ENCODE data around the gene MAP4K5. TPM values are rescaled to one million over a fixed set of nuclear protein-coding genes. Genes with fewer than 3 reads are reported as not detected.
A peak's percentile ranks its signal among the peaks of the same experiment; 100 is the strongest.
"Not testable (repeated sequence)": the region's sequence is repeated elsewhere in the genome, so short reads cannot be mapped to it uniquely, and the experiment has no call there.

MAP4K5 gene
- polyA plus RNA-seq (2013, experiment 1 of 2) = 52.5 TPM
- 59.1 TPM for polyA plus RNA-seq (2013, experiment 2 of 2)

DNA sequence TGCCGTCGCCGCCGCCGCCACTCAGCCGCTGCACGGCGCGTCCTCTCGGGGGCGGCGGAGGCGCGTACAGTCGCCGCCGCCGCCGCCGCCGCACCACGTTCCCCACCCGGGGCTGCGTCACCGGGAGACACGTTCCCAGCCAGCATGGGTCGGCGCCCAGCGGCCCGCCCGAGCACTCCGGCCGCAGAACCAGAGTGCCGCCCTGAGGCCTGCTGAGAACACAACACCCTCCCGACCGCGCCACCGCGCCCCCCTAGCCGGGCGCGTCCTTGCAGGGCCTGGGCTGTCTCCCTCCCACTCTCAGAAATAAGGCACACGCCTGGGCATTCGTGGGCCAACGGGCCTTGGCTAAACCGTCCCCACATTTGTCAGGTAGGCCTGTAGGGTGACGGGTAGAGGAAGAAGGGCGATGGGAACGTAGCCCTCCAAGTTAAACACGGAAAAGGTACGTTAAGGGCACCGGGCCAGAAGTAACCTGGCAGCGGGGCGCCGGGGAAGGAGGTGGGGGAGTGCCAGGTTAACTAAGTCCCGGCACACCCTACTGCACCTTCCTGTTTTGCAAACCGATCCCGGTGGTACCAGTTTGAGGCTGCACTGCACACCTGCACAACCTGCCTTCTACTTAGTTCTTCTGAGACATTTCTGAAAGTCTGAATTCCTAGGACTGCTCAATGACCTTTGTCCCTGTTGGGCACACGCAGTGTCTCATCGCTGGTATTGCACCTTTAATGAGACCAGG, at the start of gene MAP4K5:
Gene MAP4K5, minus strand, starts transcription at position 68 of the 739 bp plus-strand sequence. CDS start 520 bp downstream, outside the sequence.
- peaks cover 7% of the 10 kb centered on the region for H3K36me3 ChIP-seq (ENCODE audit: control insufficient read depth, insufficient read depth, low read length)
- peaks cover 20% of the 10 kb centered on the region for H3K4me1 ChIP-seq (ENCODE audit: control insufficient read depth, insufficient read depth, low read length, poor library complexity, severe bottlenecking)
- 3% methylated on average over 38 to 55 of the region's 60 CpGs for WGBS, 2 experiments (ENCODE audit: insufficient coverage in 2 of 2)
- peaks cover 6% of the 10 kb centered on the region for H3K9me3 ChIP-seq (ENCODE audit: control insufficient read depth, low read length)
- peak within 1 kb of the TSS; percentile 92 for H3K27ac ChIP-seq (ENCODE audit: low read depth, low read length, severe bottlenecking)
- H3K4me3 ChIP-seq (ENCODE audit: extremely low read depth, insufficient read depth, low read length, poor library complexity, severe bottlenecking) = peak within 1 kb of the TSS; percentile 91

- no peaks in the 10 kb centered on the region for H3K9me3 ChIP-seq (ENCODE audit: control insufficient read depth, low read length)
- H3K4me3 ChIP-seq (ENCODE audit: extremely low read depth, insufficient read depth, low read length, poor library complexity, severe bottlenecking) = no peak overlapping the region
- H3K36me3 ChIP-seq (ENCODE audit: control insufficient read depth, insufficient read depth, low read length) = no peaks in the 10 kb centered on the region
- no peaks in the 10 kb centered on the region for H3K4me1 ChIP-seq (ENCODE audit: control insufficient read depth, insufficient read depth, low read length, poor library complexity, severe bottlenecking)
- H3K27ac ChIP-seq (ENCODE audit: low read depth, low read length, severe bottlenecking) = no peak overlapping the region
Measured at GRCh38 chr14:50578433-50578832, 46.1 kb upstream of the MAP4K5 start.

DNA sequence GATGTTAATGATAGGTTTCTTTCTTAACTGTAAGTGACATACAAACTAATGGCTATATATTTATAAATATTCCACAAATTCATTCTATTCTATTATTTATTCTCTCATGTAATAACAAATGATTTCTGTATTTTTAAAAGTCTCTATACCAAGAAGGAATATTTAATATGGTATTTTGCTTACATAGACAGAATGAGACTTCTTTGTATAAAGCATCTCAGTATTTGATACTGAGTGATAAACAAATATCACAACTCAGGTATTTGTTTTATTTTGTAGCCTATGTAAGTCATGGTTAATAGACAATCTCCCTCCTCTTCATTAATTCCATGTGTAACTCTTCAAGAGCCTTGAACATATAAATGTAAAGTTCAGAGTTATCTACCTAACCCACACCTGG, 45.6 kb upstream of the MAP4K5 start:
- H3K4me1 ChIP-seq (ENCODE audit: control insufficient read depth, insufficient read depth, low read length, poor library complexity, severe bottlenecking) = no peaks in the 10 kb centered on the region
- no peak overlapping the region for H3K27ac ChIP-seq (ENCODE audit: low read depth, low read length, severe bottlenecking)
- no peaks in the 10 kb centered on the region for H3K36me3 ChIP-seq (ENCODE audit: control insufficient read depth, insufficient read depth, low read length)
- no peak overlapping the region for H3K4me3 ChIP-seq (ENCODE audit: extremely low read depth, insufficient read depth, low read length, poor library complexity, severe bottlenecking)
- no peaks in the 10 kb centered on the region for H3K9me3 ChIP-seq (ENCODE audit: control insufficient read depth, low read length)

- Histone ChIP-seq H3K36me3 (ENCODE audit: control insufficient read depth, insufficient read depth, low read length) (no peaks in the 10 kb centered on the region), H3K27ac (ENCODE audit: low read depth, low read length, severe bottlenecking) (no peak overlapping the region), H3K9me3 (ENCODE audit: control insufficient read depth, low read length) (no peaks in the 10 kb centered on the region), H3K4me3 (ENCODE audit: extremely low read depth, insufficient read depth, low read length, poor library complexity, severe bottlenecking) (no peak overlapping the region), H3K4me1 (ENCODE audit: control insufficient read depth, insufficient read depth, low read length, poor library complexity, severe bottlenecking) (no peaks in the 10 kb centered on the region)
Measured at GRCh38 chr14:50575769-50576168, 43.4 kb upstream of the MAP4K5 start.

- H3K36me3 ChIP-seq (ENCODE audit: control insufficient read depth, insufficient read depth, low read length) = no peaks in the 10 kb centered on the region
- no peak overlapping the region for H3K4me3 ChIP-seq (ENCODE audit: extremely low read depth, insufficient read depth, low read length, poor library complexity, severe bottlenecking)
- 80% methylated on average over 1 of the region's 2 CpGs; no CpG with 5 or more reads in 1 of the 2 experiments for WGBS, 2 experiments (ENCODE audit: insufficient coverage in 2 of 2)
- H3K27ac ChIP-seq (ENCODE audit: low read depth, low read length, severe bottlenecking) = no peak overlapping the region
- H3K4me1 ChIP-seq (ENCODE audit: control insufficient read depth, insufficient read depth, low read length, poor library complexity, severe bottlenecking) = no peaks in the 10 kb centered on the region
- H3K9me3 ChIP-seq (ENCODE audit: control insufficient read depth, low read length) = peaks cover 4% of the 10 kb centered on the region
Measured at GRCh38 chr14:50573862-50574261, 41.5 kb upstream of the MAP4K5 start.

DNA sequence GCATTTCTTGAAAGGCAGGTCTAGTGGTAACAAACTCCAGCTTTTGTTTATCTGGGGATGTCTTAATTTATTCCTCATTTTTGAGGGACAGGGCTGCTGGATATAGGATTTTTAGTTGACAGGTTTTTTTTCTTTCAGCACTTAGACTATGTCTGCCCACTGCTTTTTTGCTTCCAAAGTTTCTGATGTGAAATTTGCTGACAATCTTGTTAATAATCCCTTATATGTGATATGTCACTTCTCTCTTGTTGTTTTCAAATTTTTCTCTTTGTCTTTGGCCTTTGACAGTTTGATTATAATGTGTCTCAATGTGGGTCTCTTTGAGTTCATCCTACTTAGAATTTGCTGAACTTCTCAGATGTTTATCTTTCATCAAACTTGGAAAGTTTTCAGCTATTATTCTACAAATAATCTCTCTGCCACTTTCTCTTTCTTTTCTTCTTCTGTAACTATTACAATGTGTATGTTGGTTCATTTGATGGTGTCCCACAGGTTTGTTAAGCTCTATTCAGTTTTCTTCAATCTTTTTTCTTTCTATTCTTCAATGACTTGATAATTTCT, 37.4 kb upstream of the MAP4K5 start:
- H3K4me1 ChIP-seq (ENCODE audit: control insufficient read depth, insufficient read depth, low read length, poor library complexity, severe bottlenecking) = no peaks in the 10 kb centered on the region
- no peak overlapping the region for H3K4me3 ChIP-seq (ENCODE audit: extremely low read depth, insufficient read depth, low read length, poor library complexity, severe bottlenecking)

GRCh38 chr14:50562841-50563240, 30.5 kb upstream of the MAP4K5 start:
- Histone ChIP-seq H3K36me3 (ENCODE audit: control insufficient read depth, insufficient read depth, low read length) (no peaks in the 10 kb centered on the region), H3K27ac (ENCODE audit: low read depth, low read length, severe bottlenecking) (no peak overlapping the region), H3K4me1 (ENCODE audit: control insufficient read depth, insufficient read depth, low read length, poor library complexity, severe bottlenecking) (no peaks in the 10 kb centered on the region), H3K4me3 (ENCODE audit: extremely low read depth, insufficient read depth, low read length, poor library complexity, severe bottlenecking) (no peak overlapping the region), H3K9me3 (ENCODE audit: control insufficient read depth, low read length) (no peaks in the 10 kb centered on the region)
- WGBS, 2 experiments (ENCODE audit: insufficient coverage in 2 of 2) = no CpG with 5 or more reads among the region's 1 CpG

More for the DNA sequence above, 37.4 kb upstream of the MAP4K5 start:
- Histone ChIP-seq H3K27ac (ENCODE audit: low read depth, low read length, severe bottlenecking) (no peak overlapping the region), H3K36me3 (ENCODE audit: control insufficient read depth, insufficient read depth, low read length) (no peaks in the 10 kb centered on the region), H3K9me3 (ENCODE audit: control insufficient read depth, low read length) (peaks cover 4% of the 10 kb centered on the region)

DNA sequence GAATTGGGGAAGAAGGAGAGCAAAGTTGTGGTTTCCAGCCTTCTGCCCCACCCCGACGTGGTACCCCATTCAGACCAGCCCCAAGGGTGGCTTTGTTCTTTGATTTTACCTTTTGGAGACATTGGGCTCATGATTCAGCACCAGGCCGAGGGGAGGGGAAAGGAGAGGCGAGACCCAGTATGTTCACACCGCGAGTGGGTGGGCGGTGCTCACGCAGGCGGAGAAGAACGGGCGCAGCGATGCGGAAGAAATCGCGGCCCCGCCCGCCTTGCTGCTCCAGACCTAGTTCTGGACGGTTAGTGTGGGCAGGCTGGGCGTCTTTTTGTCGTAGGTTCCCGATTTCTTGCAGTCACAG, 28.5 kb upstream of the MAP4K5 start:
- no peaks in the 10 kb centered on the region for H3K9me3 ChIP-seq (ENCODE audit: control insufficient read depth, low read length)
- H3K27ac ChIP-seq (ENCODE audit: low read depth, low read length, severe bottlenecking) = peak overlapping the region; percentile 24
- no peaks in the 10 kb centered on the region for H3K36me3 ChIP-seq (ENCODE audit: control insufficient read depth, insufficient read depth, low read length)
- H3K4me1 ChIP-seq (ENCODE audit: control insufficient read depth, insufficient read depth, low read length, poor library complexity, severe bottlenecking) = no peaks in the 10 kb centered on the region
- peak overlapping the region; percentile 56 for H3K4me3 ChIP-seq (ENCODE audit: extremely low read depth, insufficient read depth, low read length, poor library complexity, severe bottlenecking)
- WGBS, 2 experiments (ENCODE audit: insufficient coverage in 2 of 2) = 4 to 6% methylated on average over 15 to 17 of the region's 21 CpGs

DNA sequence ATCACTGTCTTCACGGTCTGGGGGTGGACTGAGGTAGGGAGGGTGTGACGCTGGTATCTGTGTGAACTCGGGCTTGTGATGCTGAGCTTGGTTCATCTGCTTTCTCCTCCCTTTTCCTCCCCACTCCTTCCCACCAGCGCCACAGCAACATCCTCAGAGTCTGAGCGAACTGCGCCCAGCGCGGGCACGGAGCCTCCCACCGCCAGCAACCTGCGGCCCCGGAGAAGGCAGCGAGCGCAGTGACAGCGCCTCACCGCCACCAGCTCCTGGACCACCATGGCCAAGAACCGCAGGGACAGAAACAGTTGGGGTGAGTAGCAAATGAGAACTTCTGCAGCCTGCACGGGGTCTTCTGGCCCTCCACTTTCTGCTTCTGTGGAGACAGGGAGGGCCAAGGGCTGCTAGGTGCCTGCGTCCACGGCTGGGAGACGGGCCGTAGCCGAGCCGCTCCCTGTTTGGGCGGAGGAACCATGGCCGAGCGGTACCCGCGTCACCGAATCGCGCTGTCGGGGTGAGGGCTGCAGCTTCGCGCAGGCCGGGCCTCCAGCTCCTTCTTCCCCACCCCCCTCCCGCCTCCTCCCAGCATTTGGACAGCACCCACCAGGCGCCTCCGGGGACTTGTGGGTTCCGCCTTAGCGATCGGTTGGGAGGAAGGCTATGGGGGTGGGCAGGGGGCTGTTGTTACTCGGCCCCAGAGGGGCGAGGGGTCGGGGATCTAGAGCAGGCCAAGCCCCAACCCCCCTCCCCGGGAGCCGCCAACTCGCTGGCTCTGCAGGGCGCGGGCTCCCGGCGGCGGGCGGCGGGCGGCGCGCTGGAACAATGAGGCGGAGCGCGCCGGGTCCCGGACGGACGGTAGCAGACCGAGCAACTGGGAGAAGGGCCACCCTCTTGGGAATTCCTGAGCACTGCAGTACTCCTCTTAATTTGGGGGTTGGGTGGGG, 27.9 kb upstream of the MAP4K5 start, which contains the start of gene ATL1:
Gene ATL1, plus strand, starts transcription at position 156 of the 941 bp plus-strand sequence. Its CDS starts 121 bp downstream, at position 277.
- Histone ChIP-seq H3K27ac (ENCODE audit: low read depth, low read length, severe bottlenecking) (peak within 1 kb of the TSS; percentile 24), H3K36me3 (ENCODE audit: control insufficient read depth, insufficient read depth, low read length) (no peaks in the 10 kb centered on the region), H3K4me1 (ENCODE audit: control insufficient read depth, insufficient read depth, low read length, poor library complexity, severe bottlenecking) (no peaks in the 10 kb centered on the region), H3K4me3 (ENCODE audit: extremely low read depth, insufficient read depth, low read length, poor library complexity, severe bottlenecking) (peak within 1 kb of the TSS; percentile 56), H3K9me3 (ENCODE audit: control insufficient read depth, low read length) (no peaks in the 10 kb centered on the region)
- WGBS, 2 experiments (ENCODE audit: insufficient coverage in 2 of 2) = 0% methylated on average over 35 to 44 of the region's 66 CpGs

- H3K4me3 ChIP-seq (ENCODE audit: extremely low read depth, insufficient read depth, low read length, poor library complexity, severe bottlenecking) = not testable (repeated sequence)
- 88% methylated on average over 3 of the region's 3 CpGs; no CpG with 5 or more reads in 1 of the 2 experiments for WGBS, 2 experiments (ENCODE audit: insufficient coverage in 2 of 2)
Measured at GRCh38 chr14:50552796-50553195, 20.4 kb upstream of the MAP4K5 start.

More at GRCh38 chr14:50552796-50553195, 20.4 kb upstream of the MAP4K5 start:
- H3K9me3 ChIP-seq (ENCODE audit: control insufficient read depth, low read length); H3K4me1 ChIP-seq (ENCODE audit: control insufficient read depth, insufficient read depth, low read length, poor library complexity, severe bottlenecking); H3K36me3 ChIP-seq (ENCODE audit: control insufficient read depth, insufficient read depth, low read length); H3K27ac ChIP-seq (ENCODE audit: low read depth, low read length, severe bottlenecking): not testable (repeated sequence)

All from mesodermal cell (in vitro differentiated cells).